K562 (cell line): ENCODE results near the gene ZNF69.

Source experiments
- HIVEP1 ChIP-seq: fragments of 250-450 bp; sonication (Bioruptor Pico); IDR thresholded peaks from 2 replicates; pipeline ENCODE4 v1.4.0; 2020; ENCODE audit warnings: mild to moderate bottlenecking
- LARP7 ChIP-seq: fragments of 450-650 bp; IDR thresholded peaks from 2 replicates; pipeline ENCODE4 v1.6.1; 2016
- POLR2A ChIP-seq: fragments of 450-650 bp; conservative IDR thresholded peaks from 2 replicates; pipeline ENCODE4 v1.6.1; 2016
- POLR2AphosphoS2 ChIP-seq: IDR thresholded peaks from 2 replicates; pipeline ENCODE4 v1.6.1; 2012; ENCODE audit warnings: low read length, improper control_type of control experiment
- RAD21 ChIP-seq, 2 experiments: fragments of 250-450 bp in 1 of 2; fragments of 450-650 bp in 1 of 2; sonication (Bioruptor Pico) in 1 of 2; formaldehyde crosslinking in 1 of 2; IDR thresholded peaks in 1 of 2; conservative IDR thresholded peaks in 1 of 2; 2 replicates each; pipeline versions ENCODE4 v1.4.0 to v1.8.0; 2020 to 2022; ENCODE audit warnings: mild to moderate bottlenecking in 2 of 2, moderate library complexity in 1 of 2
- RNF2 ChIP-seq: sonication (generic); IDR thresholded peaks from 2 replicates; pipeline ENCODE4 v1.6.1; 2016
- SIN3B ChIP-seq: fragments of 450-650 bp; IDR thresholded peaks from 2 replicates; pipeline ENCODE4 v1.6.1; 2017; ENCODE audit warnings: low read depth, mild to moderate bottlenecking, moderate library complexity
- ZBTB1 ChIP-seq: sonication (generic); formaldehyde crosslinking; IDR thresholded peaks from 2 replicates; pipeline ENCODE4 v1.8.1; 2023; ENCODE audit warnings: missing genetic modification reagents, low read depth, mild to moderate bottlenecking, borderline replicate concordance
- ZNF197 ChIP-seq: fragments of 200-800 bp; sonication (Bioruptor generic); IDR thresholded peaks from 2 replicates; pipeline ENCODE4 v1.6.1; 2016; ENCODE audit warnings: low read depth, missing genetic modification characterization, missing compliant biosample characterization
- TF ChIP-seq, protein P1 (sequence below): sonication (generic); formaldehyde crosslinking; IDR thresholded peaks from 2 replicates; pipeline ENCODE4 v1.5.0; 2020; ENCODE audit warnings: missing genetic modification reagents
- TF ChIP-seq, protein P2 (sequence below), 3 experiments: IDR thresholded peaks in 2 of 3; conservative IDR thresholded peaks in 1 of 3; 2 replicates each; pipeline ENCODE4 v1.5.1; 2011 to 2012; ENCODE audit warnings: low read length in 3 of 3, mild to moderate bottlenecking in 3 of 3, control low read depth in 2 of 3, improper control_type of control experiment in 1 of 3, inconsistent platforms in 1 of 3, low read depth in 1 of 3, mixed read lengths in 1 of 3, moderate library complexity in 1 of 3; ENCODE audit not compliant: insufficient read depth in 2 of 3

DNA sequence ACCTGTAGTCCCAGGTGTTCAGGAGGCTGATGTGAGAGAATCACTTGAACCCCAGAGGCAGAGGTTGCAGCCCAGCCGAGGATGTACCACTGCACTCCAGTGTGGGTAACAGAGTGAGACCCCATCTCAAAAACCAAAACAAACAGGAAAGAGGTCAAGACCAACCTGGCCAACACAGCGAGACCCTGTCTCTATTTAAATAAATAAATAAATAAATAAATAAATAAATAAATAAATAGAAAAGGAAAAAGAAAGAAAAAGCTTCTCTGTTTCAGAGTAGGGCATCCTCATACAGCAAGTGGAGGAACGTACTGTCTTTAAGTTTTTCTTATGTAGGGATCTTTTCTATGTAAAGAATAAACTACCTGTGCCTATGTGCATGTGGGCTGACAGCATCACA is 39.6 kb downstream of the ZNF69 start:
- TF ChIP-seq POLR2A (no peak), HIVEP1 (CRISPR knock-in tag) (no peak), LARP7 (no peak), SIN3B (no peak), ZNF197 (no peak), RNF2 (no peak), POLR2AphosphoS2 (no peak), ZBTB1 (CRISPR knock-in tag) (no peak), RAD21 (CRISPR knock-in tag; conservative IDR thresholded peaks at IDR 0.05 in 1 of 2, IDR thresholded peaks at IDR 0.05 in 1 of 2) (no peak)
- TF ChIP-seq, protein P1, sequence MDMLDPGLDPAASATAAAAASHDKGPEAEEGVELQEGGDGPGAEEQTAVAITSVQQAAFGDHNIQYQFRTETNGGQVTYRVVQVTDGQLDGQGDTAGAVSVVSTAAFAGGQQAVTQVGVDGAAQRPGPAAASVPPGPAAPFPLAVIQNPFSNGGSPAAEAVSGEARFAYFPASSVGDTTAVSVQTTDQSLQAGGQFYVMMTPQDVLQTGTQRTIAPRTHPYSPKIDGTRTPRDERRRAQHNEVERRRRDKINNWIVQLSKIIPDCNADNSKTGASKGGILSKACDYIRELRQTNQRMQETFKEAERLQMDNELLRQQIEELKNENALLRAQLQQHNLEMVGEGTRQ (CRISPR knock-in tag), result no peak
- TF ChIP-seq, protein P2, sequence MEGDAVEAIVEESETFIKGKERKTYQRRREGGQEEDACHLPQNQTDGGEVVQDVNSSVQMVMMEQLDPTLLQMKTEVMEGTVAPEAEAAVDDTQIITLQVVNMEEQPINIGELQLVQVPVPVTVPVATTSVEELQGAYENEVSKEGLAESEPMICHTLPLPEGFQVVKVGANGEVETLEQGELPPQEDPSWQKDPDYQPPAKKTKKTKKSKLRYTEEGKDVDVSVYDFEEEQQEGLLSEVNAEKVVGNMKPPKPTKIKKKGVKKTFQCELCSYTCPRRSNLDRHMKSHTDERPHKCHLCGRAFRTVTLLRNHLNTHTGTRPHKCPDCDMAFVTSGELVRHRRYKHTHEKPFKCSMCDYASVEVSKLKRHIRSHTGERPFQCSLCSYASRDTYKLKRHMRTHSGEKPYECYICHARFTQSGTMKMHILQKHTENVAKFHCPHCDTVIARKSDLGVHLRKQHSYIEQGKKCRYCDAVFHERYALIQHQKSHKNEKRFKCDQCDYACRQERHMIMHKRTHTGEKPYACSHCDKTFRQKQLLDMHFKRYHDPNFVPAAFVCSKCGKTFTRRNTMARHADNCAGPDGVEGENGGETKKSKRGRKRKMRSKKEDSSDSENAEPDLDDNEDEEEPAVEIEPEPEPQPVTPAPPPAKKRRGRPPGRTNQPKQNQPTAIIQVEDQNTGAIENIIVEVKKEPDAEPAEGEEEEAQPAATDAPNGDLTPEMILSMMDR (IDR thresholded peaks at IDR 0.05 in 2 of 3, conservative IDR thresholded peaks at IDR 0.05 in 1 of 3; ENCODE audit: insufficient read depth in 2 of 3, low read depth in 1 of 3, low read length in 3 of 3), result no peak
